Measurements from ENCODE around the gene HS3ST5.
"Not testable (repeated sequence)": the region's sequence is repeated elsewhere in the genome, so short reads cannot be mapped to it uniquely, and the experiment has no call there.

Gene HS3ST5

GRCh38 chr6:114187563-114187962 lies 155.3 kb downstream of the HS3ST5 start:
- DNase-seq, result no peak

- DNase-seq, result no peak
Observed at GRCh38 chr6:114181664-114182063, 161.2 kb downstream of the HS3ST5 start.

GRCh38 chr6:114179411-114179810 lies 163.4 kb downstream of the HS3ST5 start:
- no peak for DNase-seq

GRCh38 chr6:114176726-114177125 lies 166.1 kb downstream of the HS3ST5 start:
- no peak for DNase-seq

GRCh38 chr6:114172576-114173260 lies 170.1 kb downstream of the HS3ST5 start:
- no peak for DNase-seq

GRCh38 chr6:114171473-114171872 lies 171.3 kb downstream of the HS3ST5 start:
- no peak for DNase-seq

GRCh38 chr6:114170958-114171387 lies 171.8 kb downstream of the HS3ST5 start:
- no peak for DNase-seq

GRCh38 chr6:114170372-114170771 lies 172.5 kb downstream of the HS3ST5 start:
- no peak for DNase-seq

- no peak for DNase-seq
Observed at GRCh38 chr6:114169763-114170162, 173.1 kb downstream of the HS3ST5 start.

GRCh38 chr6:114167583-114168576 lies 174.9 kb downstream of the HS3ST5 start:
- no peak for DNase-seq

GRCh38 chr6:114164207-114164606 lies 178.6 kb downstream of the HS3ST5 start:
- no peak for DNase-seq

GRCh38 chr6:114162691-114163347 lies 180.0 kb downstream of the HS3ST5 start:
- no peak for DNase-seq

- DNase-seq, result no peak
Observed at GRCh38 chr6:114160881-114161280, 181.9 kb downstream of the HS3ST5 start.

GRCh38 chr6:114159727-114160126 lies 183.1 kb downstream of the HS3ST5 start:
- DNase-seq, result no peak

- no peak for DNase-seq
Observed at GRCh38 chr6:114158838-114159694, 183.8 kb downstream of the HS3ST5 start.

- no peak for DNase-seq
Observed at GRCh38 chr6:114158411-114158810, 184.4 kb downstream of the HS3ST5 start.

- DNase-seq, result no peak
Observed at GRCh38 chr6:114157848-114158247, 185.0 kb downstream of the HS3ST5 start.

GRCh38 chr6:114155763-114156162 lies 187.1 kb downstream of the HS3ST5 start:
- no peak for DNase-seq

GRCh38 chr6:114154812-114155211 lies 188.0 kb downstream of the HS3ST5 start:
- DNase-seq, result no peak

GRCh38 chr6:114153448-114153847 lies 189.4 kb downstream of the HS3ST5 start:
- no peak for DNase-seq

GRCh38 chr6:114151064-114151690 lies 191.6 kb downstream of the HS3ST5 start:
- DNase-seq, result no peak

- not testable (repeated sequence) for DNase-seq
Observed at GRCh38 chr6:114149182-114149581, 193.6 kb downstream of the HS3ST5 start.
